ENCODE results near the gene CCM2. TPM values are rescaled to one million over a fixed set of nuclear protein-coding genes. Genes with fewer than 3 reads are reported as not detected.

The CCM2 gene
- polyA plus RNA-seq, 2 of the 4 experiments (the other 2 are of a cell fraction) = 18.9 to 34.6 TPM

- Histone ChIP-seq H3K4me1 (peaks cover 39% of the 10 kb centered on the region), H3K9me3 (no peaks in the 10 kb centered on the region), H3K27ac (peak overlapping the region in 1 of 2 experiments; percentile 95; a peak in 1 of 6 replicates), H3K4me3 (peak overlapping the region; percentile 64), H3K4me2 (peak overlapping the region; percentile 93)
- DNase-seq (ENCODE audit: low read depth in 1 of 2, low spot score in 1 of 2) = no peak
- ATAC-seq = no peak
- TF ChIP-seq ZSCAN20 (CRISPR knock-in tag; IDR thresholded peaks at IDR 0.05) (no peak), HDAC2 (IDR thresholded peaks at IDR 0.05) (no peak), HOXB13 (CRISPR knock-in tag; IDR thresholded peaks at IDR 0.05; ENCODE audit: low read depth) (no peak), ZNF302 (CRISPR knock-in tag; IDR thresholded peaks at IDR 0.05) (no peak), HEYL (CRISPR knock-in tag; IDR thresholded peaks at IDR 0.05) (no peak), SMC3 (IDR thresholded peaks at IDR 0.05) (no peak), FOSB (CRISPR knock-in tag; IDR thresholded peaks at IDR 0.05) (no peak), CBX2 (IDR thresholded peaks at IDR 0.05; ENCODE audit: borderline replicate concordance, low read depth) (no peak), BHLHE40 (IDR thresholded peaks at IDR 0.05; ENCODE audit: low read depth, low read length) (no peak)
- WGBS (ENCODE audit: missing lambda C conversion rate) = 89% methylated on average over 6 of the region's 6 CpGs
- ChIA-PET CTCF (interaction anchor here (1.0 to 4.2 kb wide), 6 partner anchors 10 to 419 kb away, joined by 3 to 12 read pairs (median 6); no protein-coding TSS in a partner anchor), POLR2A (interaction anchor here (1.8 kb wide), 1 partner anchor 10 kb away, joined by 6 read pairs; no protein-coding TSS in a partner anchor)
- no peak for FAIRE-seq
These were observed 16.1 kb upstream of the CCM2 start for GRCh38 chr7:44983742-44984477.

- no peaks in the 10 kb centered on the region for H3K9me3 ChIP-seq
- TF ChIP-seq CBX2 (IDR thresholded peaks at IDR 0.05; ENCODE audit: borderline replicate concordance, low read depth) (no peak), EP300 (IDR thresholded peaks at IDR 0.05) (no peak), HEYL (CRISPR knock-in tag; IDR thresholded peaks at IDR 0.05) (no peak), CHD4 (IDR thresholded peaks at IDR 0.05; ENCODE audit: borderline replicate concordance) (no peak), JUNB (IDR thresholded peaks at IDR 0.05) (no peak), RNF2 (IDR thresholded peaks at IDR 0.05; ENCODE audit: borderline replicate concordance, low read depth) (no peak), PBX3 (IDR thresholded peaks at IDR 0.05) (no peak), BHLHE40 (IDR thresholded peaks at IDR 0.05; ENCODE audit: low read depth, low read length) (no peak), CEBPB (IDR thresholded peaks at IDR 0.05) (no peak), NFE2L2 (conservative IDR thresholded peaks at IDR 0.05; ENCODE audit: low read length) (no peak), GATA3 (IDR thresholded peaks at IDR 0.05; ENCODE audit: borderline replicate concordance) (no peak), BCL3 (IDR thresholded peaks at IDR 0.05) (no peak), KDM5A (IDR thresholded peaks at IDR 0.05) (no peak), ATOH8 (CRISPR knock-in tag; IDR thresholded peaks at IDR 0.05; ENCODE audit: low read depth) (no peak), POLR2A (IDR thresholded peaks at IDR 0.05; ENCODE audit: low read length) (no peak), JUN (IDR thresholded peaks at IDR 0.05) (no peak), HDAC2 (IDR thresholded peaks at IDR 0.05) (no peak), NPAS2 (CRISPR knock-in tag; IDR thresholded peaks at IDR 0.05; ENCODE audit: borderline replicate concordance) (no peak)
- WGBS (ENCODE audit: missing lambda C conversion rate) = 29% methylated on average over 3 of the region's 3 CpGs
- peaks cover 39% of the 10 kb centered on the region for H3K4me1 ChIP-seq
- CTCF ChIA-PET = interaction anchor here (1.0 to 4.2 kb wide), 3 partner anchors 13 to 152 kb away, joined by 3 to 11 read pairs (median 5); no protein-coding TSS in a partner anchor
- DNase-seq (ENCODE audit: low read depth in 1 of 2, low spot score in 1 of 2) = no peak
- FAIRE-seq = no peak
- ATAC-seq = no peak
- peak overlapping the region; percentile 64 for H3K4me3 ChIP-seq
- POLR2A ChIA-PET = no interaction called here
- peak overlapping the region; percentile 93 for H3K4me2 ChIP-seq
- peak overlapping the region in 1 of 2 experiments; percentile 95; a peak in 2 of 6 replicates for H3K27ac ChIP-seq
These were observed 15.6 kb upstream of the CCM2 start for GRCh38 chr7:44984478-44984758.

All from A549 (cell line).